ENCODE data around the gene RAB3B.
"Not testable (repeated sequence)": the region's sequence is repeated elsewhere in the genome, so short reads cannot be mapped to it uniquely, and the experiment has no call there.

RAB3B gene

GRCh38 chr1:51875291-51875772, 115.2 kb downstream of the RAB3B start:
- H3K4me3 ChIP-seq (ENCODE audit: low read depth, low read length) = no peak overlapping the region
- DNase-seq (ENCODE audit: low read depth) = no peak
- no peak for TF ChIP-seq CTCF (IDR thresholded peaks at IDR 0.05; ENCODE audit: insufficient read depth, low read depth, low read length, missing control alignments)

GRCh38 chr1:51873270-51873669, 117.2 kb downstream of the RAB3B start:
- not testable (repeated sequence) for DNase-seq (ENCODE audit: low read depth); H3K4me3 ChIP-seq (ENCODE audit: low read depth, low read length)

GRCh38 chr1:51871351-51871975, 119.0 kb downstream of the RAB3B start:
- no peak overlapping the region for H3K4me3 ChIP-seq (ENCODE audit: low read depth, low read length)
- peak; percentile 22 for DNase-seq (ENCODE audit: low read depth)
- TF ChIP-seq CTCF (IDR thresholded peaks at IDR 0.05; ENCODE audit: insufficient read depth, low read depth, low read length, missing control alignments) = no peak

- DNase-seq (ENCODE audit: low read depth) = no peak
- TF ChIP-seq CTCF (IDR thresholded peaks at IDR 0.05; ENCODE audit: insufficient read depth, low read depth, low read length, missing control alignments) = no peak
- H3K4me3 ChIP-seq (ENCODE audit: low read depth, low read length) = no peak overlapping the region
Measured at GRCh38 chr1:51870603-51871350, 119.7 kb downstream of the RAB3B start.

- no peak overlapping the region for H3K4me3 ChIP-seq (ENCODE audit: low read depth, low read length)
- DNase-seq (ENCODE audit: low read depth) = no peak
- TF ChIP-seq CTCF (IDR thresholded peaks at IDR 0.05; ENCODE audit: insufficient read depth, low read depth, low read length, missing control alignments) = no peak
Measured at GRCh38 chr1:51867479-51868232, 122.8 kb downstream of the RAB3B start.

- peak; percentile 40 for DNase-seq (ENCODE audit: low read depth)
- TF ChIP-seq CTCF (IDR thresholded peaks at IDR 0.05; ENCODE audit: insufficient read depth, low read depth, low read length, missing control alignments) = no peak
- H3K4me3 ChIP-seq (ENCODE audit: low read depth, low read length) = no peak overlapping the region
Measured at GRCh38 chr1:51863384-51863783, 127.1 kb downstream of the RAB3B start.

- TF ChIP-seq CTCF (IDR thresholded peaks at IDR 0.05; ENCODE audit: insufficient read depth, low read depth, low read length, missing control alignments) = no peak
- DNase-seq (ENCODE audit: low read depth) = no peak
- H3K4me3 ChIP-seq (ENCODE audit: low read depth, low read length) = no peak overlapping the region
Measured at GRCh38 chr1:51861669-51862068, 128.8 kb downstream of the RAB3B start.

Data from GM12865 (cell line).